Panc1 (cell line): ENCODE data around the gene PSMD12.
"Not testable (repeated sequence)": the region's sequence is repeated elsewhere in the genome, so short reads cannot be mapped to it uniquely, and the experiment has no call there.

Source experiments
- CTCF ChIP-seq: fragments of 450-650 bp; IDR thresholded peaks from 2 replicates; pipeline ENCODE4 v1.5.1; 2017; ENCODE audit warnings: mild to moderate bottlenecking
- POLR2AphosphoS5 ChIP-seq: IDR thresholded peaks from 2 replicates; pipeline ENCODE4 v1.6.1; 2012; ENCODE audit warnings: mild to moderate bottlenecking, low read depth, low read length, moderate library complexity
- SIN3A ChIP-seq: IDR thresholded peaks from 2 replicates; pipeline ENCODE4 v1.6.1; 2012; ENCODE audit warnings: low read depth, mild to moderate bottlenecking, low read length, moderate library complexity, borderline replicate concordance; ENCODE audit not compliant: insufficient read depth
- TCF7L2 ChIP-seq: IDR thresholded peaks from 2 replicates; pipeline ENCODE4 v1.6.1; 2011; ENCODE audit warnings: mild to moderate bottlenecking, low read depth, low read length, inconsistent platforms
- TF ChIP-seq, protein P1 (sequence below), 2 experiments: IDR thresholded peaks; 2 replicates each; pipeline ENCODE4 v1.6.1; 2011 to 2012; ENCODE audit warnings: low read depth in 2 of 2, control low read depth in 1 of 2, low read length in 1 of 2, mild to moderate bottlenecking in 1 of 2, moderate library complexity in 1 of 2; ENCODE audit not compliant: insufficient read depth in 1 of 2

DNA sequence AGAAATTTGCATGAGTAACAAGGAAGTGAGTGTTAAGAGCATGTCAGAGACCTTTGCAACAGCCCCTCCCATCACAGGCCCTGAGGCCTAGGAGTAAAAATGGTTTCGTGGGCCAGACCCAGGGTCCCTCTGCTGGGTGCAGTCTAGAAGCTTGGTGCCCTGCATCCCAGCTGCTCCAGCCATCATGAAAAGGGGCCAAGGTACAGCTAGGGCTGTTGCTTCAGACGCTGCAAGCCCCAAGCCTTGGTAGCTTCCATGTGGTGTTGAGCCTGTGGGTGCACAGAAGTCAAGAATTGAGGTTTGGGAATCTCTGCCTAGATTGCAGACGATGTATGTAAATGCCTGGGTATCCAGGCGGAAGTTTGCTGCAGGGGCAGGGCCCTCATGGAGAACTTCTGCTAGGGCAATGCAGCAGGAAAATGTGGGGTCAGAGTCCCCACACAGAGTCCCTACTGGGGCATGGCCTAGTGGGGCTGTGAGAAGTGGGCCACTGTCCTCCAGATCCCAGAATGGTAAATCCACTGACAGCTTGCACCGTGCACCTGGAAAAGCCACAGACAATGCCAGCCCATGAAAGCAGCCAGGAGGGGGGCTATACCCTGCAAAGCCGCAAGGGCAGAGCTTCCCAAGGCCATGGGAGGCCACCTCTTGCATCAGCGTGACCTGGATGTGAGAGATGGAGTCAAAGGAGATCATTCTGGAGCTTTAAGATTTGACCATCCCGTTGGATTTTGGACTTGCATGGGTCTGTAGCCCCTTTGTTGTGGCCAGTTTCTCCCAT, 34.8 kb downstream of the PSMD12 start:
- not testable (repeated sequence) for TF ChIP-seq CTCF, POLR2AphosphoS5, TCF7L2, SIN3A
- TF ChIP-seq, protein P1, sequence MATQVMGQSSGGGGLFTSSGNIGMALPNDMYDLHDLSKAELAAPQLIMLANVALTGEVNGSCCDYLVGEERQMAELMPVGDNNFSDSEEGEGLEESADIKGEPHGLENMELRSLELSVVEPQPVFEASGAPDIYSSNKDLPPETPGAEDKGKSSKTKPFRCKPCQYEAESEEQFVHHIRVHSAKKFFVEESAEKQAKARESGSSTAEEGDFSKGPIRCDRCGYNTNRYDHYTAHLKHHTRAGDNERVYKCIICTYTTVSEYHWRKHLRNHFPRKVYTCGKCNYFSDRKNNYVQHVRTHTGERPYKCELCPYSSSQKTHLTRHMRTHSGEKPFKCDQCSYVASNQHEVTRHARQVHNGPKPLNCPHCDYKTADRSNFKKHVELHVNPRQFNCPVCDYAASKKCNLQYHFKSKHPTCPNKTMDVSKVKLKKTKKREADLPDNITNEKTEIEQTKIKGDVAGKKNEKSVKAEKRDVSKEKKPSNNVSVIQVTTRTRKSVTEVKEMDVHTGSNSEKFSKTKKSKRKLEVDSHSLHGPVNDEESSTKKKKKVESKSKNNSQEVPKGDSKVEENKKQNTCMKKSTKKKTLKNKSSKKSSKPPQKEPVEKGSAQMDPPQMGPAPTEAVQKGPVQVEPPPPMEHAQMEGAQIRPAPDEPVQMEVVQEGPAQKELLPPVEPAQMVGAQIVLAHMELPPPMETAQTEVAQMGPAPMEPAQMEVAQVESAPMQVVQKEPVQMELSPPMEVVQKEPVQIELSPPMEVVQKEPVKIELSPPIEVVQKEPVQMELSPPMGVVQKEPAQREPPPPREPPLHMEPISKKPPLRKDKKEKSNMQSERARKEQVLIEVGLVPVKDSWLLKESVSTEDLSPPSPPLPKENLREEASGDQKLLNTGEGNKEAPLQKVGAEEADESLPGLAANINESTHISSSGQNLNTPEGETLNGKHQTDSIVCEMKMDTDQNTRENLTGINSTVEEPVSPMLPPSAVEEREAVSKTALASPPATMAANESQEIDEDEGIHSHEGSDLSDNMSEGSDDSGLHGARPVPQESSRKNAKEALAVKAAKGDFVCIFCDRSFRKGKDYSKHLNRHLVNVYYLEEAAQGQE (IDR thresholded peaks at IDR 0.05; ENCODE audit: insufficient read depth in 1 of 2, low read depth in 2 of 2, low read length in 1 of 2): not testable (repeated sequence)
